K562 (cell line): ENCODE measurements around the gene KAT7. TPM values are rescaled to one million over a fixed set of nuclear protein-coding genes. Genes with fewer than 3 reads are reported as not detected.

Experiments
- BCLAF1 ChIP-seq, 2 experiments: fragments of 450-650 bp in 1 of 2; IDR thresholded peaks; 2 replicates each; pipeline ENCODE4 v1.6.1; 2011 to 2017; ENCODE audit warnings: low read depth in 2 of 2, antibody characterized with exemption in 1 of 2, borderline replicate concordance in 1 of 2, low read length in 1 of 2, mild to moderate bottlenecking in 1 of 2, mixed read lengths in 1 of 2; ENCODE audit not compliant: control insufficient read depth in 1 of 2
- CGGBP1 ChIP-seq: fragments of 250-450 bp; sonication (Bioruptor Pico); IDR thresholded peaks from 2 replicates; pipeline ENCODE4 v1.9.0; 2021; ENCODE audit warnings: mild to moderate bottlenecking
- EP400 ChIP-seq: fragments of 450-650 bp; IDR thresholded peaks from 2 replicates; pipeline ENCODE4 v1.6.1; 2017; ENCODE audit warnings: antibody characterized with exemption, mild to moderate bottlenecking, moderate library complexity
- FIP1L1 ChIP-seq: fragments of 200-400 bp; formaldehyde crosslinking; IDR thresholded peaks from 2 replicates; pipeline ENCODE4 v1.6.1; 2018; ENCODE audit warnings: mild to moderate bottlenecking, low read depth, low read length; ENCODE audit not compliant: poor library complexity, severe bottlenecking
- LEF1 ChIP-seq: fragments of 450-650 bp; IDR thresholded peaks from 2 replicates; pipeline ENCODE4 v1.6.1; 2016; ENCODE audit warnings: mild to moderate bottlenecking
- MNT ChIP-seq, 2 experiments: fragments of 450-650 bp; conservative IDR thresholded peaks; 2 replicates each; pipeline ENCODE4 v1.6.1; 2017; ENCODE audit warnings: mild to moderate bottlenecking in 2 of 2, moderate library complexity in 2 of 2
- NFE2 ChIP-seq: IDR thresholded peaks from 2 replicates; pipeline ENCODE4 v1.6.1; 2014; ENCODE audit warnings: antibody characterized with exemption, low read depth
- NFYB ChIP-seq: IDR thresholded peaks from 2 replicates; pipeline ENCODE4 v1.6.1; 2011; ENCODE audit warnings: mild to moderate bottlenecking, moderate library complexity; ENCODE audit not compliant: insufficient read length; ENCODE audit errors: extremely low read depth
- SMAD2 ChIP-seq: fragments of 150-350 bp; IDR thresholded peaks from 2 replicates; pipeline ENCODE4 v1.6.1; 2014; ENCODE audit warnings: low read depth, mild to moderate bottlenecking, low read length
- SP2 ChIP-seq: IDR thresholded peaks from 2 replicates; pipeline ENCODE4 v1.6.1; 2011; ENCODE audit warnings: mild to moderate bottlenecking, low read depth, low read length, moderate library complexity; ENCODE audit not compliant: poor library complexity, severe bottlenecking; ENCODE audit errors: extremely low read depth
- TBP ChIP-seq: optimal IDR thresholded peaks from 2 replicates; pipeline ENCODE3; 2011; ENCODE audit warnings: low read depth, low read length, improper control_type of control experiment
- YY1 ChIP-seq, 3 experiments: IDR thresholded peaks; 2 replicates each; pipeline ENCODE4 v1.6.1; 2011; ENCODE audit warnings: low read length in 2 of 3, mild to moderate bottlenecking in 2 of 3, moderate library complexity in 2 of 3, borderline replicate concordance in 1 of 3, control low read depth in 1 of 3, low read depth in 1 of 3; ENCODE audit not compliant: insufficient read depth in 3 of 3, insufficient replicate concordance in 2 of 3, control insufficient read depth in 1 of 3, insufficient read length in 1 of 3; ENCODE audit errors: extremely low read depth in 1 of 3
- ZBTB9 ChIP-seq: fragments of 450-650 bp; formaldehyde crosslinking; IDR thresholded peaks from 2 replicates; pipeline ENCODE4 v1.4.0; 2020; ENCODE audit warnings: mild to moderate bottlenecking, moderate library complexity
- ZFP91 ChIP-seq: sonication (generic); formaldehyde crosslinking; IDR thresholded peaks from 2 replicates; pipeline ENCODE4 v1.8.0; 2022; ENCODE audit warnings: mild to moderate bottlenecking, missing genetic modification reagents
- ZNF197 ChIP-seq: fragments of 200-800 bp; sonication (Bioruptor generic); IDR thresholded peaks from 2 replicates; pipeline ENCODE4 v1.6.1; 2016; ENCODE audit warnings: low read depth, missing genetic modification characterization, missing compliant biosample characterization
- ZNF384 ChIP-seq: IDR thresholded peaks from 2 replicates; pipeline ENCODE4 v1.6.1; 2012; ENCODE audit warnings: low read depth, low read length, improper control_type of control experiment
- ZNF668 ChIP-seq: fragments of 250-450 bp; sonication (Bioruptor Pico); IDR thresholded peaks from 2 replicates; pipeline ENCODE4 v1.8.0; 2022; ENCODE audit warnings: mild to moderate bottlenecking, inconsistent platforms
- ZNF77 ChIP-seq: fragments of 250-450 bp; sonication (Bioruptor Pico); IDR thresholded peaks from 2 replicates; pipeline ENCODE4 v1.5.0; 2020
- polyA plus RNA-seq, 8 experiments: library from polyadenylated mRNA; depleted of rRNA in 4 of 8; stranded (reverse) in 5 of 8; unstranded in 3 of 8; fragments of >200 nt; fragmentation: Nextera tagmentation in 2 of 8; fragmentation: Illumina TruSeq in 1 of 8; extraction: Ambion mirVana in 2 of 8; extraction: Trizol in 1 of 8; gene quantifications; 2 replicates each; pipeline versions ENCODE4 v1.2.1 to v1.2.3, GENCODE V29; 2011 to 2014; ENCODE audit warnings: inconsistent platforms in 1 of 8, missing spikeins in 1 of 8
- total RNA-seq, 7 experiments: library from RNA; depleted of rRNA in 6 of 7; stranded (reverse); fragments of >200 nt in 6 of 7; fragmentation: Illumina TruSeq in 2 of 7; extraction: Trizol in 2 of 7; gene quantifications; 2 replicates each; pipeline versions ENCODE4 v1.2.1 to v1.2.3, GENCODE V29; 2011 to 2021; ENCODE audit warnings: low replicate concordance in 1 of 7

The KAT7 gene
- total and polyA plus RNA-seq, 9 of the 15 experiments (the other 6 are each of a cell fraction or from before 2014, with no cell fraction given) = 10.8 to 57.3 (median 34.8) TPM

- TF ChIP-seq ZNF77 (CRISPR knock-in tag) (0 out of 2 replicates have a peak, but pooled peaks have one; percentile 49), BCLAF1 (IDR thresholded peaks at IDR 0.05; ENCODE audit: borderline replicate concordance in 1 of 2, control insufficient read depth in 1 of 2, low read depth in 2 of 2, low read length in 1 of 2) (no peak), SP2 (peak; percentile 96), LEF1 (0 out of 2 replicates have a peak, but pooled peaks have one; percentile 71), NFYB (peak; percentile 98), ZNF668 (CRISPR knock-in tag) (no peak), MNT (conservative IDR thresholded peaks at IDR 0.05) (peak; percentile 92), ZNF384 (peak; percentile 66), NFE2 (no peak), SMAD2 (no peak), TBP (peak; percentile 90), CGGBP1 (0 out of 2 replicates have a peak, but pooled peaks have one; percentile 51), ZBTB9 (CRISPR knock-in tag) (peak; percentile 82), ZNF197 (CRISPR knock-in tag) (peak; percentile 97), ZFP91 (CRISPR knock-in tag) (no peak), FIP1L1 (peak; percentile 73), YY1 (IDR thresholded peaks at IDR 0.05; ENCODE audit: borderline replicate concordance in 1 of 3, control insufficient read depth in 1 of 3, extremely low read depth in 1 of 3, insufficient read depth in 3 of 3, insufficient read length in 1 of 3, insufficient replicate concordance in 2 of 3, low read depth in 1 of 3, low read length in 2 of 3) (peak; percentile 98 to 100 (median 100)), EP400 (peak; percentile 84)
Measured at GRCh38 chr17:49788478-49789242, at the start of gene KAT7 (continued).
